HG02610 (cell line): ENCODE results near the gene CCDC116.
"Not testable (repeated sequence)": the region's sequence is repeated elsewhere in the genome, so short reads cannot be mapped to it uniquely, and the experiment has no call there.

Experiments used
- ATAC-seq: cut with Tn5 transposase; IDR thresholded peaks from one replicate; pipeline ENCODE4 v1.9.1; 2021; ENCODE audit warnings: mild to moderate bottlenecking, moderate library complexity; ENCODE audit not compliant: unreplicated experiment

CCDC116 gene

GRCh38 chr22:21651521-21652009, 19.0 kb downstream of the CCDC116 start:
- peak; percentile 7 for ATAC-seq

GRCh38 chr22:21652010-21652546, 19.5 kb downstream of the CCDC116 start:
- ATAC-seq, result peak; percentile 89

- ATAC-seq, result no peak
Measured at GRCh38 chr22:21652547-21653545, 20.3 kb downstream of the CCDC116 start.

GRCh38 chr22:21657020-21657359, 24.4 kb downstream of the CCDC116 start:
- no peak for ATAC-seq

- peak; percentile 61 for ATAC-seq
Measured at GRCh38 chr22:21657360-21658032, 24.9 kb downstream of the CCDC116 start.

GRCh38 chr22:21659864-21660525, 27.4 kb downstream of the CCDC116 start:
- no peak for ATAC-seq

- ATAC-seq, result no peak
Measured at GRCh38 chr22:21660904-21661303, 28.3 kb downstream of the CCDC116 start.

- ATAC-seq, result no peak
Measured at GRCh38 chr22:21661991-21662390, 29.4 kb downstream of the CCDC116 start.

GRCh38 chr22:21663738-21664137, 31.2 kb downstream of the CCDC116 start:
- no peak for ATAC-seq

GRCh38 chr22:21665047-21665851, 32.7 kb downstream of the CCDC116 start:
- ATAC-seq, result no peak

GRCh38 chr22:21666786-21667185, 34.2 kb downstream of the CCDC116 start:
- no peak for ATAC-seq

- ATAC-seq, result no peak
Measured at GRCh38 chr22:21669026-21669425, 36.5 kb downstream of the CCDC116 start.

- no peak for ATAC-seq
Measured at GRCh38 chr22:21672107-21672629, 39.6 kb downstream of the CCDC116 start.

GRCh38 chr22:21673534-21674321, 41.2 kb downstream of the CCDC116 start:
- no peak for ATAC-seq

GRCh38 chr22:21674638-21675245, 42.2 kb downstream of the CCDC116 start:
- ATAC-seq, result no peak

- no peak for ATAC-seq
Measured at GRCh38 chr22:21677606-21678443, 45.3 kb downstream of the CCDC116 start.

- ATAC-seq, result not testable (repeated sequence)
Measured at GRCh38 chr22:21678842-21679241, 46.3 kb downstream of the CCDC116 start.

GRCh38 chr22:21679383-21679782, 46.8 kb downstream of the CCDC116 start:
- no peak for ATAC-seq
